HepG2 (cell line): ENCODE data around the gene SERTAD2. TPM values are rescaled to one million over a fixed set of nuclear protein-coding genes. Genes with fewer than 3 reads are reported as not detected.

ENCODE experiments used
- ATAC-seq: fragments of 200-7000 bp; cut with Tn5 transposase; 3 replicates; pipeline ENCODE4 v1.9.1; 2020; ENCODE audit warnings: mild to moderate bottlenecking, moderate library complexity
- BruUV-seq: library from RNA; stranded (reverse); fragments of 400-500 nt; replicated peaks from 2 replicates; lab custom pipeline; 2021; lab: Mats Ljungman, UMichigan
- CTCF ChIA-PET: fragments of 300-600 bp; formaldehyde crosslinking; extraction: SDS; loops from one replicate; lab custom pipeline; 2021; ENCODE audit warnings: low total read pairs, inconsistent platforms, low intra/inter-chr PET ratio; lab: Yijun Ruan, JAX
- POLR2A ChIA-PET: fragments of 350-600 bp; sonication (Branson Sonifier 250); formaldehyde crosslinking; loops from one replicate; lab custom pipeline; 2020; ENCODE audit warnings: antibody characterized with exemption, inconsistent platforms; lab: Yijun Ruan, JAX
- DNase-seq: peaks from one replicate; pipeline ENCODE4 v3.0.0-alpha.2; 2015; ENCODE audit warnings: low spot score
- FAIRE-seq: peaks from 3 replicates; lab custom pipeline; 2011; peaks lifted over from hg19 to GRCh38; lab: Jason Lieb, UNC
- H2AFZ ChIP-seq: one replicate; pipeline ENCODE4 v1.6.1; 2011; ENCODE audit warnings: low read length, inconsistent platforms
- H3K27ac ChIP-seq: fragments of 300-600 bp; 3 replicates; pipeline ENCODE4 v1.8.0; 2011; ENCODE audit warnings: mixed run types, mild to moderate bottlenecking, mixed read lengths, low read length, inconsistent platforms; ENCODE audit not compliant: insufficient read depth; ENCODE audit errors: extremely low read length
- H3K27me3 ChIP-seq, 2 experiments: fragments of 200-600 bp in 1 of 2; 2 replicates in 1 of 2; 3 replicates in 1 of 2; pipeline versions ENCODE4 v1.6.0 to v1.8.0; 2011; ENCODE audit warnings: low read length in 2 of 2, mild to moderate bottlenecking in 2 of 2, moderate library complexity in 2 of 2, inconsistent platforms in 1 of 2; ENCODE audit not compliant: insufficient read depth in 2 of 2, control insufficient read depth in 1 of 2
- H3K36me3 ChIP-seq, 2 experiments: fragments of 200-600 bp in 1 of 2; replicated peaks in 1 of 2; 2 replicates in 1 of 2; 3 replicates in 1 of 2; pipeline versions ENCODE4 v1.5.1 to v1.8.0; 2011; ENCODE audit warnings: low read length in 2 of 2, inconsistent platforms in 1 of 2; ENCODE audit not compliant: insufficient read depth in 2 of 2, control insufficient read depth in 1 of 2
- H3K4me1 ChIP-seq: 2 replicates; pipeline ENCODE4 v1.5.1; 2012; ENCODE audit warnings: low read length, inconsistent platforms; ENCODE audit not compliant: insufficient read depth
- H3K4me2 ChIP-seq: 2 replicates; pipeline ENCODE4 v1.6.0; 2011; ENCODE audit warnings: low read depth, low read length, inconsistent platforms
- H3K4me3 ChIP-seq, 3 experiments: fragments of 200-600 bp in 1 of 3; sonication (generic), shearing (Covaris generic) in 1 of 3; replicated peaks in 1 of 3; 2 replicates each; pipeline ENCODE4 v1.5.1; 2011 to 2016; ENCODE audit warnings: low read length in 3 of 3, inconsistent platforms in 2 of 3, low read depth in 2 of 3, mild to moderate bottlenecking in 2 of 3, control low read depth in 1 of 3, mixed read lengths in 1 of 3; ENCODE audit not compliant: insufficient read depth in 1 of 3
- H3K79me2 ChIP-seq: one replicate; pipeline ENCODE4 v1.6.1; 2011; ENCODE audit warnings: low read length, inconsistent platforms; ENCODE audit not compliant: insufficient read depth
- H3K9ac ChIP-seq: 2 replicates; pipeline ENCODE4 v1.6.0; 2011; ENCODE audit warnings: mild to moderate bottlenecking, low read depth, low read length, inconsistent platforms; ENCODE audit not compliant: insufficient read depth
- H3K9me3 ChIP-seq: 2 replicates; pipeline ENCODE4 v1.5.1; 2012; ENCODE audit warnings: mild to moderate bottlenecking, low read length
- H4K20me1 ChIP-seq: 2 replicates; pipeline ENCODE4 v1.6.0; 2011; ENCODE audit warnings: inconsistent platforms, mild to moderate bottlenecking, low read length, moderate library complexity; ENCODE audit not compliant: insufficient read depth
- ARNT ChIP-seq: fragments of 450-650 bp; IDR thresholded peaks from 2 replicates; pipeline ENCODE4 v1.6.1; 2017
- CENPX ChIP-seq: sonication (generic); formaldehyde crosslinking; IDR thresholded peaks from 2 replicates; pipeline ENCODE4 v1.9.0; 2021; ENCODE audit warnings: mild to moderate bottlenecking, missing genetic modification reagents, moderate library complexity
- HCFC1 ChIP-seq: fragments of 150-350 bp; IDR thresholded peaks from 2 replicates; pipeline ENCODE4 v1.6.1; 2014; ENCODE audit warnings: low read depth, low read length
- KDM6A ChIP-seq: IDR thresholded peaks from 2 replicates; pipeline ENCODE4 v1.6.1; 2016; ENCODE audit warnings: low read depth
- MAX ChIP-seq: IDR thresholded peaks from 2 replicates; pipeline ENCODE4 v1.6.1; 2012; ENCODE audit warnings: inconsistent platforms
- MYPOP ChIP-seq: sonication (generic); formaldehyde crosslinking; IDR thresholded peaks from 2 replicates; pipeline ENCODE4 v1.8.1; 2023; ENCODE audit warnings: mild to moderate bottlenecking, moderate library complexity, missing genetic modification reagents
- PHB2 ChIP-seq: fragments of 450-650 bp; IDR thresholded peaks from 2 replicates; pipeline ENCODE4 v1.6.1; 2018; ENCODE audit not compliant: partially characterized antibody
- POLR2AphosphoS2 ChIP-seq: IDR thresholded peaks from 2 replicates; pipeline ENCODE4 v1.6.1; 2011; ENCODE audit warnings: low read depth, low read length, improper control_type of control experiment
- RBM22 ChIP-seq: fragments of 200-400 bp; formaldehyde crosslinking; optimal IDR thresholded peaks from 2 replicates; pipeline ENCODE3; 2017; ENCODE audit warnings: mild to moderate bottlenecking, low read length, moderate library complexity
- REL ChIP-seq: sonication (generic); formaldehyde crosslinking; conservative IDR thresholded peaks from 2 replicates; pipeline ENCODE4 v1.8.0; 2022; ENCODE audit warnings: mild to moderate bottlenecking, missing genetic modification reagents, moderate library complexity
- RNF2 ChIP-seq: fragments of 450-650 bp; conservative IDR thresholded peaks from 2 replicates; pipeline ENCODE4 v1.6.1; 2016; ENCODE audit warnings: low read depth
- SAP130 ChIP-seq: IDR thresholded peaks from 2 replicates; pipeline ENCODE4 v1.6.1; 2016; ENCODE audit warnings: low read depth
- SKIL ChIP-seq: sonication (generic); formaldehyde crosslinking; IDR thresholded peaks from 2 replicates; pipeline ENCODE4 v1.8.0; 2022; ENCODE audit warnings: missing genetic modification reagents, mild to moderate bottlenecking, moderate library complexity, borderline replicate concordance
- SOX5 ChIP-seq: IDR thresholded peaks from 2 replicates; pipeline ENCODE4 v1.6.1; 2016; ENCODE audit warnings: borderline replicate concordance
- SOX6 ChIP-seq, 2 experiments: fragments of 450-650 bp in 1 of 2; sonication (generic) in 1 of 2; formaldehyde crosslinking in 1 of 2; IDR thresholded peaks; 2 replicates each; pipeline versions ENCODE4 v1.4.0 to v1.6.1; 2017 to 2020; ENCODE audit warnings: antibody characterized with exemption in 1 of 2, mild to moderate bottlenecking in 1 of 2, missing genetic modification reagents in 1 of 2
- ZNF251 ChIP-seq: sonication (generic); formaldehyde crosslinking; IDR thresholded peaks from 2 replicates; pipeline ENCODE4 v1.9.0; 2021; ENCODE audit warnings: mild to moderate bottlenecking, missing genetic modification reagents
- ZNF3 ChIP-seq: IDR thresholded peaks from 2 replicates; pipeline ENCODE4 v1.7.0; 2017; ENCODE audit warnings: inconsistent platforms
- ZNF775 ChIP-seq: sonication (generic); formaldehyde crosslinking; IDR thresholded peaks from 2 replicates; pipeline ENCODE4 v1.4.0; 2020; ENCODE audit warnings: missing genetic modification reagents, mild to moderate bottlenecking, moderate library complexity, borderline replicate concordance
- WGBS: methylation state at CpG from one replicate; pipeline ENCODE4 v1.1.6; 2017; ENCODE audit warnings: low lambda C conversion rate; 5-methylcytosine and 5-hydroxymethylcytosine counted together
- in situ Hi-C: cut with HindIII; loops from 2 replicates; pipeline ENCODE4 v1.10.0; 2017; ENCODE audit warnings: low pct_unique_long_range_greater_than_20kb; ENCODE audit not compliant: extremely low pct_ligation_motif_present
- intact Hi-C: fragments of 100-400 bp; cut with micrococcal nuclease; formaldehyde crosslinking; loops from one replicate; pipeline ENCODE4 v1.10.0; 2022; ENCODE audit not compliant: unreplicated experiment
- polyA plus RNA-seq, 8 experiments: library from polyadenylated mRNA; depleted of rRNA in 3 of 8; stranded (reverse) in 7 of 8; unstranded in 1 of 8; fragments of >200 nt; fragmentation: Illumina TruSeq in 4 of 8; extraction: Trizol in 4 of 8; gene quantifications; 2 replicates each; pipeline versions ENCODE4 v1.2.1 to v1.2.3, GENCODE V29; 2011 to 2016; ENCODE audit warnings: low read depth in 4 of 8, missing spikeins in 1 of 8, mixed read lengths in 1 of 8; ENCODE audit not compliant: insufficient read depth in 1 of 8
- total RNA-seq, 5 experiments: library from RNA; depleted of rRNA; stranded (reverse); fragments of >200 nt; fragmentation: Illumina TruSeq; extraction: Trizol; gene quantifications; 2 replicates each; pipeline ENCODE4 v1.2.3, GENCODE V29; 2016; ENCODE audit warnings: low read depth in 1 of 5

SERTAD2 gene
- total and polyA plus RNA-seq, 2 of the 13 experiments (the other 11 are each of a cell fraction or from before 2014, with no cell fraction given), result 6.7 to 22.6 TPM

- peak; percentile 58 for TF ChIP-seq POLR2AphosphoS2
- 0 out of 2 replicates have a peak, but pooled peaks have one; percentile 21 for TF ChIP-seq SAP130
- TF ChIP-seq MYPOP (CRISPR knock-in tag), result no peak
- TF ChIP-seq HCFC1, result no peak
These were observed 19.1 kb downstream of the SERTAD2 start (continued) for GRCh38 chr2:64634345-64635267.

GRCh38 chr2:64632835-64633819 is 20.6 kb downstream of the SERTAD2 start:
- POLR2A ChIA-PET, result interaction anchor here (1.4 to 2.1 kb wide), 2 partner anchors 11 to 21 kb away, joined by 3 to 7 read pairs; partner anchors contain the start of gene SERTAD2
- Histone ChIP-seq H3K79me2 (peaks cover 38% of the 10 kb centered on the region), H2AFZ (no peak overlapping the region), H3K4me3 (no peak overlapping the region), H3K27me3 (no peaks in the 10 kb centered on the region), H3K9me3 (no peaks in the 10 kb centered on the region), H3K4me2 (no peak overlapping the region), H4K20me1 (peaks cover 72% of the 10 kb centered on the region), H3K27ac (no peak overlapping the region), H3K4me1 (peaks cover 22% of the 10 kb centered on the region), H3K9ac (no peak overlapping the region), H3K36me3 (peaks cover 39 to 67% of the 10 kb centered on the region in 2 experiments)
- ATAC-seq, result 0 out of 3 replicates have a peak, but pooled peaks have one; percentile 7
- no peak for FAIRE-seq
- no peak for DNase-seq
- WGBS, result 82% methylated on average over 9 of the region's 9 CpGs
- CTCF ChIA-PET, result no interaction called here
- in situ Hi-C loops (loop anchor here (10.0 kb wide), 1 partner anchor 298 kb away; no protein-coding TSS in a partner anchor), intact Hi-C loops (no loop called here)
- BruUV-seq, result TSS peak; percentile 11
- TF ChIP-seq MAX (no peak), SOX5 (CRISPR knock-in tag) (peak; percentile 62; the same call in 1 of the 2 replicates), ARNT (no peak), REL (no peak), CENPX (CRISPR knock-in tag) (no peak), ZNF3 (CRISPR knock-in tag) (no peak), RBM22 (peak; percentile 60), SOX6 (IDR thresholded peaks at IDR 0.05) (no peak), SOX6 (CRISPR knock-in tag; IDR thresholded peaks at IDR 0.05) (peak; percentile 69), PHB2 (no peak), SKIL (CRISPR knock-in tag) (no peak), ZNF775 (CRISPR knock-in tag) (no peak), RNF2 (no peak), KDM6A (no peak), ZNF251 (no peak)
